HepG2 (cell line): ENCODE measurements around the gene LCE6A. TPM values are rescaled to one million over a fixed set of nuclear protein-coding genes. Genes with fewer than 3 reads are reported as not detected.

ENCODE experiments used
- ETV6 ChIP-seq: sonication (generic); formaldehyde crosslinking; conservative IDR thresholded peaks from 2 replicates; pipeline ENCODE4 v1.4.0; 2020; ENCODE audit warnings: missing genetic modification reagents
- HMG20A ChIP-seq: IDR thresholded peaks from 2 replicates; pipeline ENCODE4 v1.6.1; 2016; ENCODE audit warnings: borderline replicate concordance
- HOXD1 ChIP-seq: sonication (generic); formaldehyde crosslinking; IDR thresholded peaks from 2 replicates; pipeline ENCODE4 v1.5.0; 2020; ENCODE audit warnings: missing genetic modification reagents
- MBNL3 ChIP-seq: fragments of 250-450 bp; sonication (Bioruptor Pico); conservative IDR thresholded peaks from 2 replicates; pipeline ENCODE4 v1.8.0; 2022; ENCODE audit warnings: mild to moderate bottlenecking, inconsistent platforms
- NAIF1 ChIP-seq: sonication (generic); formaldehyde crosslinking; IDR thresholded peaks from 2 replicates; pipeline ENCODE4 v1.5.0; 2020; ENCODE audit warnings: mild to moderate bottlenecking, missing genetic modification reagents, borderline replicate concordance
- PATZ1 ChIP-seq: sonication (generic); formaldehyde crosslinking; IDR thresholded peaks from 2 replicates; pipeline ENCODE4 v1.4.0; 2020; ENCODE audit warnings: missing genetic modification reagents
- THAP11 ChIP-seq: IDR thresholded peaks from 2 replicates; pipeline ENCODE4 v1.6.1; 2016; ENCODE audit warnings: missing biosample characterization, missing genetic modification reagents
- polyA plus RNA-seq, 8 experiments: library from polyadenylated mRNA; depleted of rRNA in 3 of 8; stranded (reverse) in 7 of 8; unstranded in 1 of 8; fragments of >200 nt; fragmentation: Illumina TruSeq in 4 of 8; extraction: Trizol in 4 of 8; gene quantifications; 2 replicates each; pipeline versions ENCODE4 v1.2.1 to v1.2.3, GENCODE V29; 2011 to 2016; ENCODE audit warnings: low read depth in 4 of 8, missing spikeins in 1 of 8, mixed read lengths in 1 of 8; ENCODE audit not compliant: insufficient read depth in 1 of 8
- total RNA-seq, 5 experiments: library from RNA; depleted of rRNA; stranded (reverse); fragments of >200 nt; fragmentation: Illumina TruSeq; extraction: Trizol; gene quantifications; 2 replicates each; pipeline ENCODE4 v1.2.3, GENCODE V29; 2016; ENCODE audit warnings: low read depth in 1 of 5
- TF ChIP-seq, protein P1 (sequence below): IDR thresholded peaks from 2 replicates; pipeline ENCODE4 v1.6.1; 2016; ENCODE audit warnings: low read depth
- TF ChIP-seq, protein P2 (sequence below): sonication (generic); formaldehyde crosslinking; IDR thresholded peaks from 2 replicates; pipeline ENCODE4 v1.5.0; 2020; ENCODE audit warnings: mild to moderate bottlenecking, missing genetic modification reagents

Gene LCE6A
- total and polyA plus RNA-seq, 2 of the 13 experiments (the other 11 are each of a cell fraction or from before 2014, with no cell fraction given) = not detected

GRCh38 chr1:152842556-152842955, at the start of gene LCE6A (continued):
- TF ChIP-seq PATZ1 = no peak
- TF ChIP-seq NAIF1 (CRISPR knock-in tag) = no peak
- TF ChIP-seq, protein P1, sequence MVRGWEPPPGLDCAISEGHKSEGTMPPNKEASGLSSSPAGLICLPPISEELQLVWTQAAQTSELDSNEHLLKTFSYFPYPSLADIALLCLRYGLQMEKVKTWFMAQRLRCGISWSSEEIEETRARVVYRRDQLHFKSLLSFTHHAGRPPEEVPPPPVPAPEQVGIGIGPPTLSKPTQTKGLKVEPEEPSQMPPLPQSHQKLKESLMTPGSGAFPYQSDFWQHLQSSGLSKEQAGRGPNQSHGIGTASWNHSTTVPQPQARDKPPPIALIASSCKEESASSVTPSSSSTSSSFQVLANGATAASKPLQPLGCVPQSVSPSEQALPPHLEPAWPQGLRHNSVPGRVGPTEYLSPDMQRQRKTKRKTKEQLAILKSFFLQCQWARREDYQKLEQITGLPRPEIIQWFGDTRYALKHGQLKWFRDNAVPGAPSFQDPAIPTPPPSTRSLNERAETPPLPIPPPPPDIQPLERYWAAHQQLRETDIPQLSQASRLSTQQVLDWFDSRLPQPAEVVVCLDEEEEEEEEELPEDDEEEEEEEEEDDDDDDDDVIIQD (CRISPR knock-in tag) = no peak
- no peak for TF ChIP-seq THAP11 (CRISPR knock-in tag)
- TF ChIP-seq, protein P2, sequence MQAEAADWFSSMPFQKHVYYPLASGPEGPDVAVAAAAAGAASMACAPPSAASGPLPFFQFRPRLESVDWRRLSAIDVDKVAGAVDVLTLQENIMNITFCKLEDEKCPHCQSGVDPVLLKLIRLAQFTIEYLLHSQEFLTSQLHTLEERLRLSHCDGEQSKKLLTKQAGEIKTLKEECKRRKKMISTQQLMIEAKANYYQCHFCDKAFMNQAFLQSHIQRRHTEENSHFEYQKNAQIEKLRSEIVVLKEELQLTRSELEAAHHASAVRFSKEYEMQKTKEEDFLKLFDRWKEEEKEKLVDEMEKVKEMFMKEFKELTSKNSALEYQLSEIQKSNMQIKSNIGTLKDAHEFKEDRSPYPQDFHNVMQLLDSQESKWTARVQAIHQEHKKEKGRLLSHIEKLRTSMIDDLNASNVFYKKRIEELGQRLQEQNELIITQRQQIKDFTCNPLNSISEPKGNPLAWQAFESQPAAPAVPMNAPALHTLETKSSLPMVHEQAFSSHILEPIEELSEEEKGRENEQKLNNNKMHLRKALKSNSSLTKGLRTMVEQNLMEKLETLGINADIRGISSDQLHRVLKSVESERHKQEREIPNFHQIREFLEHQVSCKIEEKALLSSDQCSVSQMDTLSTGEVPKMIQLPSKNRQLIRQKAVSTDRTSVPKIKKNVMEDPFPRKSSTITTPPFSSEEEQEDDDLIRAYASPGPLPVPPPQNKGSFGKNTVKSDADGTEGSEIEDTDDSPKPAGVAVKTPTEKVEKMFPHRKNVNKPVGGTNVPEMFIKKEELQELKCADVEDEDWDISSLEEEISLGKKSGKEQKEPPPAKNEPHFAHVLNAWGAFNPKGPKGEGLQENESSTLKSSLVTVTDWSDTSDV (CRISPR knock-in tag) = no peak
- TF ChIP-seq MBNL3 (CRISPR knock-in tag) = no peak
- no peak for TF ChIP-seq ETV6 (CRISPR knock-in tag)
- no peak for TF ChIP-seq HOXD1 (CRISPR knock-in tag)
- no peak for TF ChIP-seq HMG20A
